Loucy (cell line): Measurements from ENCODE around the gene MAPKAP1.

Experiments
- EZH2phosphoT487 ChIP-seq: fragments of 200-600 bp; IDR thresholded peaks from 2 replicates; pipeline ENCODE4 v1.6.1; 2018; ENCODE audit warnings: antibody characterized with exemption, mild to moderate bottlenecking, moderate library complexity, borderline replicate concordance
- TF ChIP-seq, protein P1 (sequence below): fragments of 200-600 bp; sonication (generic); conservative IDR thresholded peaks from 2 replicates; pipeline ENCODE4 v1.5.1; 2014; ENCODE audit warnings: mild to moderate bottlenecking, antibody characterized with exemption, low read length

DNA sequence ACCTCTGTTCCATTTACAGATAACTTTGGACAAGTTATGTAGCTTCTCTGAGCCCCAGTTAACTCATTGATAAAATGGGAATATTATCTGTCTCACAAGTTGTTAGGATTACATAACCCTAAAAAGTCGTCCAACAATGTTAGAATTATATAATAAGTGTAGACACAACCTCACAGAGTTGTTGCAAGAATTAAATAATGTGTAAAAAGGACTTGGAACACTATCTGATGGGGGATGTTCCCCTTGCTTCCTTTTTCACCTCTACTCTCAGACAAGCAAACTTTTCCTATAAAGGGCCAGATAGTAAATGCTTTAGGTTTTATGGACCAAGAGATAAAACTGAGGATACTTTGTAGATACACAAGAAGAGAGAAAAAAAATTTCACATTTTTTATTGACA lies 251.9 kb downstream of the MAPKAP1 start:
- TF ChIP-seq, protein P1, sequence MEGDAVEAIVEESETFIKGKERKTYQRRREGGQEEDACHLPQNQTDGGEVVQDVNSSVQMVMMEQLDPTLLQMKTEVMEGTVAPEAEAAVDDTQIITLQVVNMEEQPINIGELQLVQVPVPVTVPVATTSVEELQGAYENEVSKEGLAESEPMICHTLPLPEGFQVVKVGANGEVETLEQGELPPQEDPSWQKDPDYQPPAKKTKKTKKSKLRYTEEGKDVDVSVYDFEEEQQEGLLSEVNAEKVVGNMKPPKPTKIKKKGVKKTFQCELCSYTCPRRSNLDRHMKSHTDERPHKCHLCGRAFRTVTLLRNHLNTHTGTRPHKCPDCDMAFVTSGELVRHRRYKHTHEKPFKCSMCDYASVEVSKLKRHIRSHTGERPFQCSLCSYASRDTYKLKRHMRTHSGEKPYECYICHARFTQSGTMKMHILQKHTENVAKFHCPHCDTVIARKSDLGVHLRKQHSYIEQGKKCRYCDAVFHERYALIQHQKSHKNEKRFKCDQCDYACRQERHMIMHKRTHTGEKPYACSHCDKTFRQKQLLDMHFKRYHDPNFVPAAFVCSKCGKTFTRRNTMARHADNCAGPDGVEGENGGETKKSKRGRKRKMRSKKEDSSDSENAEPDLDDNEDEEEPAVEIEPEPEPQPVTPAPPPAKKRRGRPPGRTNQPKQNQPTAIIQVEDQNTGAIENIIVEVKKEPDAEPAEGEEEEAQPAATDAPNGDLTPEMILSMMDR = no peak
- TF ChIP-seq EZH2phosphoT487 = no peak
